ENCODE results near the gene TTI1.

DNA sequence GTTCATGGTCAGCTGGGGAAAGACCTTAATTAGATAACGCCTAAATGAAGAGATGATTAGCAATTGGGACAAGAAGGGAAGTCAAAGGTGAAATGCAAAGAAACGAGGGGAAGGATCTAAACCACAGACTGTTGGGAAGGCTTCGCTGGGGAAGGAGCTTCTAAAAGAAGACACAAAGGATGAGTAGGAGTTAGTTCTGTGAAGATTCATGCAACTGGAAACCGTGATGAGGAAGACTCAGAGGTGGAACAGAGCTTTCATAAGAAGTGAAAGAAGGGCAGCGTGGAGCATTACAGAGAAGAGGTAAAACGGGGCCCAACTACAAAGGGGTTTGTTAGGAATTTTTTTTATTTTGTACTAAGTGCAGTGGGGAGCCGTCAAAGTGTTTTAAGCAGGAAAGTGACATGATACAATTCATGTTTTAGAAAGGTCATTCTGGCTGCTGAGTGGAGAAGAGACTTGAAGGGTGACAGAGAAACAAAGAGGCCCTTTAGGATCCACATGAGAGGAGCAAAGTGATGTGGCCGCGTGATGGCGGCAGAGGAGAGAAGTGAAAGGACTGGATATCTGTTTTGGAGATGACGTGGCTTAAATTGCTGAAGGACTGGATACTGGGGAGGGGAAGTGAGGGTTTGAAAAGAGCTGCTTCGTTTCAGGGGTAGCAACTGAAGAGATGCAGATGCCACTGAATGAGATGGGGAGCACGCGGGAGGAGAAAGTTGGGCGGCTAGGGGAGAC, 33.6 kb downstream of the TTI1 start:
- TF ChIP-seq, protein P1, sequence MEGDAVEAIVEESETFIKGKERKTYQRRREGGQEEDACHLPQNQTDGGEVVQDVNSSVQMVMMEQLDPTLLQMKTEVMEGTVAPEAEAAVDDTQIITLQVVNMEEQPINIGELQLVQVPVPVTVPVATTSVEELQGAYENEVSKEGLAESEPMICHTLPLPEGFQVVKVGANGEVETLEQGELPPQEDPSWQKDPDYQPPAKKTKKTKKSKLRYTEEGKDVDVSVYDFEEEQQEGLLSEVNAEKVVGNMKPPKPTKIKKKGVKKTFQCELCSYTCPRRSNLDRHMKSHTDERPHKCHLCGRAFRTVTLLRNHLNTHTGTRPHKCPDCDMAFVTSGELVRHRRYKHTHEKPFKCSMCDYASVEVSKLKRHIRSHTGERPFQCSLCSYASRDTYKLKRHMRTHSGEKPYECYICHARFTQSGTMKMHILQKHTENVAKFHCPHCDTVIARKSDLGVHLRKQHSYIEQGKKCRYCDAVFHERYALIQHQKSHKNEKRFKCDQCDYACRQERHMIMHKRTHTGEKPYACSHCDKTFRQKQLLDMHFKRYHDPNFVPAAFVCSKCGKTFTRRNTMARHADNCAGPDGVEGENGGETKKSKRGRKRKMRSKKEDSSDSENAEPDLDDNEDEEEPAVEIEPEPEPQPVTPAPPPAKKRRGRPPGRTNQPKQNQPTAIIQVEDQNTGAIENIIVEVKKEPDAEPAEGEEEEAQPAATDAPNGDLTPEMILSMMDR (IDR thresholded peaks at IDR 0.05), result no peak
- TF ChIP-seq ZFX (IDR thresholded peaks at IDR 0.05; ENCODE audit: borderline replicate concordance), result no peak

All from 22Rv1 (cell line).